ENCODE data around the gene METTL17.
"Not testable (repeated sequence)": the region's sequence is repeated elsewhere in the genome, so short reads cannot be mapped to it uniquely, and the experiment has no call there.

METTL17 gene

DNA sequence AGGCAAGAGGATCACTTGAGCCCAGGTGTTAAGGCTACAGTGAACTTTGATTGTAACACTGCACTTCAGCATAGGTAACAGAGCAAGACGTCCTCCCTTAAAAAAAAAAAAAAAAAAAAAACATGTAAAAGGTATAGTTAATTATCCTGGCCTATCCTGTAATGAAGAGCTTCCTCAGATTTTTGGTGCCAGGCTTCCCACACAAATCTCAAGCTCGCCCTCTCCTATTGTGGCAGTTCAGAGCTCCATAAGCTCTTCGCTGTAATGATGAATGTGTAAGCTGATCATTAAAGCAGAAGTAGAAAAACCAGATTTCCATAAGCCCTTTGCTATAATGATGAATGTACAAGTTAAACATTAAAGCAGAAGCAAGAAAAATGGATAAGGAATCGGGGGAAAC is 7.3 kb downstream of the METTL17 start:
- DNase-seq (ENCODE audit: low read depth): no peak

DNA sequence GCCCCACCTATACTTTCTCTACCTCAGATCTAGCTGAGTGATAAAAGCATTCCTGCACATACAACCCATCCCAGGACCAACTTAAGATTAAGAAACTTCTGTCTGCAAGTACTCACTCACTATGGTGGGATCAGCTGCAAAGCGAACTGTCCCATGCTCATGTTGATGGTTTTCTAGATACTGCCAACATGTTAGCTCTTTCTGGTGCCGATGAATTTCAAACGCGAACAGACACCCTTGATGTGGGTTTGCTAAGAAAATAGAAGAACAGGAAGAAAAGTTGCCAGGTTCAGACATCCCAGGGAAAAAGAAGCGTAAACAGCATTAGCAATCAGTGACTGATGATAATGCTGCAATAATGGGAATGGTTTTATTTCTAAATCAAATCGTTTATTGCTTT is 7.8 kb downstream of the METTL17 start:
- DNase-seq (ENCODE audit: low read depth): no peak

- DNase-seq (ENCODE audit: low read depth): no peak
These were observed 8.4 kb downstream of the METTL17 start for GRCh38 chr14:20998139-20998538.

GRCh38 chr14:20998674-20999366 is 9.0 kb downstream of the METTL17 start, which contains the start of gene SLC39A2:
TSS of gene SLC39A2 (plus strand) at chr14:20999293. CDS start at chr14:20999447, 154 bp downstream.
- DNase-seq (ENCODE audit: low read depth): no peak

GRCh38 chr14:20999591-20999990 is 9.8 kb downstream of the METTL17 start:
- no peak for DNase-seq (ENCODE audit: low read depth)

GRCh38 chr14:21001218-21001617 is 11.4 kb downstream of the METTL17 start:
- no peak for DNase-seq (ENCODE audit: low read depth)

DNA sequence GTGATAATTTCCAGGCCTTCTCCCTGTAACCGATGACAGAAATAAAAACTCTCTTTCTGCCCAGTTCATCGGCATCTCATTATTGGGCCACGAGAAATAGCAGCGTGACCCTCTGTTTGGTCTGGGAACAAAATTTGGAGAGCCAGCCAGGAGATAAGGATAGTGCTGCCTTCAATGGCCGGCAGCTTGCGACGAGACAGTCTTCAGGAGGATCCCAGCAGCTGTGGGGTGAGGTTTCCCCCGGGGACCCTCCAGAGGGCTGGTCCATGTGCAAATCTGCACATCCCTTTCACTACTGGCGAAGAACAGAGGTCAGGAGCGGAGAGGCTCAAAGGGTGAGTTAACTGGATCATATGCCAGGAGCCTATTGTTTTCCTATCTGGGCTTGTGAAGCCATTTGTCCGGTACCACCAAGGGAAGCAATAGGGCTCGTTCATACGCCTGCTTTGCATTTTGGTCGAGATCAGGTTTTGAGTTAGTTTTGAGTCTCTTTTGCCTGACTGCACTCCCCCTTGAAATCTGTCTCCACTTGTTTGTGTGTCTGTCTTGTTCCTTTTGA is 14.1 kb downstream of the METTL17 start:
- DNase-seq (ENCODE audit: low read depth): no peak

- not testable (repeated sequence) for DNase-seq (ENCODE audit: low read depth)
These were observed 19.9 kb downstream of the METTL17 start for GRCh38 chr14:21009721-21010120.

DNA sequence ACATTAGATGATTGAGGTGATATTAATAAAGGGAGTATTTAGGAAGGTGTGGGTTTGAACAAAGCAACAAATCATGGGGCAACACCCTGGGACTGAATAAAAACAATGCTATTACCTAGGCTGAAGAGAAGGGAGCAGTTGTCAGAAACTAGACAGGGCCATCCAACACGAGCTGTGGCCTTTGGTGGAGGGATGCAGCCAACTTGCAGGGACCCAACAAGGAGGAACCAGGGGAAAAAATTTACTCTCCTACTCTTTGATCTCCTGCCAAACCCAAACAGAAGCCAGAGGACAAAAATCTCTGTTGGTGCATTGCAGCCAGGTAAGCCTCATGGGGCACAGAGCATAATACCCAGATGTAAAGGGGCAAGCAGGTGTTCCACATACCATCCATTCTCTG is 21.4 kb downstream of the METTL17 start:
- DNase-seq (ENCODE audit: low read depth): no peak

DNA sequence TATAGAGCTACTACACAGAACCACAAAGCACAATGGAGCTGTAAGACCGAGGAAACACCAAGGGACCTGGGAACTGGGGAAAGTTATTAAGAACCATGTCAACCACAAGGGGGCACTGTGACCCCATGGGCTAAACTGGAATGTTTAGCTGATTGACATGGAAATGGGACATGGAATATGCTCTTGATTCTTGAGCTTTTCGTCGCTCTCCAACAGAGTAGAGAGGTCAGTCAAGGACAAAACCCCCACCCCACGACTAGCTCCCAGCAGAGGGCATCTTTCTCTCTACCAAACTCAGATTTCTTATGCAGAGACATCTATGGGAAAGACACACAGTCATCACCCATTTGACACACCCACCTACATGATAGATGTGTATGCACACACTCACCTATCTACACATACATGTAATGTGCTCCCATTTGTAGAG is 25.0 kb downstream of the METTL17 start:
- peak; percentile 47 for DNase-seq (ENCODE audit: low read depth)

GRCh38 chr14:21015312-21015711 is 25.5 kb downstream of the METTL17 start:
- no peak for DNase-seq (ENCODE audit: low read depth)

- no peak for DNase-seq (ENCODE audit: low read depth)
These were observed 26.8 kb downstream of the METTL17 start for GRCh38 chr14:21016413-21017190.

DNA sequence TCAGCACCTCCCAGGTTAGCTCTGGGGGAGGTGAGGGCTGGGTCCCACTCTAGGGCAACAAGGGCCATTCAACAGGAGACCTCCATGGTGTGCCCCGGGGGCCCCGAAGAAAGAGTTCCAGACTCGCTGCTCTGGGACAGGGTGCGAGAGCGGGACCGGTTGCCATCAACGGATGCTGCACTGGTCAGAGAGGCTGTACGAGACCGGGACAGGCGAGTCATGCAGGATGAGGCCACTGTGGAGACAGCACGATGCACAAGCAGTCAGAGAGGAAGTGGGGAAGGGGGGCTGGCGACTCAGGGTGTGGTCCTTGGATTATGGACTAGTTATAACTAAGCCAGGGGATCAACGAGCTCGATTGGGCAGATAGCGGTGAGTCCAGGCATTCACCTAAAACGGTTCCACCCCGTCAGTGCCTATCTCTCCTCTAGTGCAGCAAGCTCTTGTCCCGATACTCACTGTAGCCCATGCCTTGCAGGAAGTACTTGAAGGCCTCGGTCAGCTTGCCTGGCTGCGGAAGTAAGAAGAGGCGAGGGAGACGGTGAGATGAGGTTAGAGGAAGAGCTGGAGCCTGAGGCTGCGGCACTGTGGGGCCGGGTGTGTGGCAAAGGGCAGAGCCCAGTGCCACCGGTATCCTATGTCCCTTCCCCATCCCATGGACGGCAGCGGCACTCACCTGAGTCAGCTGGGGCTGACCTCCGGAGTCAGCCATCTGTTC is 27.9 kb downstream of the METTL17 start:
- DNase-seq (ENCODE audit: low read depth): no peak

DNA sequence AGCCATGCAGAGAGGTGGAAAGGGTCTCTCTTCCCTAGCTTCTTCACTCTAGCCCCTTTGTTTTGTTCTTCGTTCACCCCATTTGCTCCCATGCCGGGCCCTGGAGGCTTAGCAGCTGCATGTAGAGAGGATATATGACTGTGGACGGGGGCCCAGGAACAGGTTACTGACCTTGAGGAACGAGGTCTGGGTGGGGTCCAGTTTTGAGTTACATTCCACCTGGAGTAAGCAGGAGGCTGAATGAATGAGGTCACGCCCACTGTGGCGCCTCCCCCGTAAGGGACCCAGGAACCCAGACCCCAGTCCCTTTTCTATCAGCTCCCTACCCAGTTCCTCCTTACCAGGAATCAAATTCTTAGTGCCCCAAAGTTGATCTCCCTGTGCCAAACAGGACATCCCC is 28.5 kb downstream of the METTL17 start:
- DNase-seq (ENCODE audit: low read depth): no peak

DNA sequence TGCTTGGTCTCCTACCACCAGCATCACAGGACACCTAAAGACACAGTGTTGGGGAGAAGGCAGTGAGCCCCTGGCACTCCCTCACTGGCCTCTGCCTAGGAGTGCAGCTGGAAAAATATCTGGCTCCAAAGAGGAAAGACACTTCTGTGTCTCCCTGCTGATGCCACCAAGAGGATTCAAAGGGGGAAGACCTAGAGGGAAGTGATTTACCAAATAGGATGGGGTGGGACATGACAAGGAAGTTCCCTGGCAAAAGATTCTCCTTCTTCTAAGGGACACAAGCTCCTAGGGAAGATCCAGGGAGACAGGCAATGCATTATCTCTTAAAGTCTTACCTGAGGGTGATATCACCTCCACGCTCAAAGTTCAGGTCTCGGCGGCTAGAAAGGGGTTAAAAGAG is 29.0 kb downstream of the METTL17 start:
- no peak for DNase-seq (ENCODE audit: low read depth)

DNA sequence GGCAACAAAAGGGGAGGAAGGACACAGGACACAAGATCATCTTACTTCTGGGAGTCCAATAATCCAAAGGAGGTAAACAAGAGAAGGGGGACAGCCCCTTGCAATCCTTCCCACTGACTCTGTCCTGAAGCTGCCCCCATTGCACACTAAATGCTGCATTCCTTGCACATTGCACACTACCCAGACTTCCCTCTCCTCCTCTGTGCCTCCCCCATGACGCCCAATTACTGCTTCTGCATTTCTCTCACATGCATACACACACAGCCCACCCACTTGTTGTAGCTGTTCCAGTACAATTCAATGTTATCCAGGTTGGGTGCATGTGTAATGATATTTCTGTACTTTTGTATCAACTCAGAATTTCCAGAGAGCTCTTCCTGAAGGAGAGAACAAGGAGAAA is 29.6 kb downstream of the METTL17 start:
- no peak for DNase-seq (ENCODE audit: low read depth)

GRCh38 chr14:21020977-21021545 is 31.3 kb downstream of the METTL17 start:
- no peak for DNase-seq (ENCODE audit: low read depth)

DNA sequence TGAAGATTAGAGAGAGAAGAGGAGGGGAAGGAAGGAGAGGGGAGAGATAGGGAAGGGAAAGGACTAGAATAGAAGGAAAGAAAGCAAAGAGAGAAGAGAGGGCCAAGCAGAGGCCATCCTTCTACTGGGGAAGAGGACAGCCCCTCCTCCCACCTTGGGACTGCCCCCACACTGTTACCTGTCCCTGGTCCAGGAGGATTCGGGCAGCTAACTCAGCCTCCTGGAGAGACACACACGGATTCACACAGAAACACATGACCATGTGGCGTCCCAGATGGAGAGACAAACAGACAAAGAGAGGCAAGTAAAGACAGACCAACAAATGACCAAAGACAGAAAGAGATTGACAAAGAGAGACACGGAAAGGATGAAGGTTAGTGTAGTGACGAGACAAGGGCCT is 32.9 kb downstream of the METTL17 start:
- DNase-seq (ENCODE audit: low read depth): no peak

DNA sequence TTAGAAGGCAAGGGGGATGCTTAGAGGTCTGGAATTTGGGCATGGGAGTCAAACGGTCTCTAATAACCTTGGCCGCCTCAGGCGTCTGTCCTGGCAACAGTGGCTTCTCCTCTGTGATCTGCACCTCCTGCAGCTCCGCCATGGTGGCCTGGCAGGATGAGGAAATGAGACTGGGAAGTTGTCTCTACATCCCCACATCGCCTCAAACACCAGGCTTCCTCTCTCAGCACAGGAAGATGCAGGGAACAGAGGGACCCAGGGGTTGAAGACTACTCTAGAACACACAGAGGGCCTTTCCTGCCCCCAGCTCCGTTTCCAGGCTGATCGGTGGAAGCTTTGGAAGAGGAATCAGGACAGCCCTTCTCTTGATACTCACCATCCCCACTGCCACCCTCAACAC is 33.4 kb downstream of the METTL17 start:
- DNase-seq (ENCODE audit: low read depth): no peak

- no peak for DNase-seq (ENCODE audit: low read depth)
These were observed 34.2 kb downstream of the METTL17 start for GRCh38 chr14:21023817-21024584.

DNA sequence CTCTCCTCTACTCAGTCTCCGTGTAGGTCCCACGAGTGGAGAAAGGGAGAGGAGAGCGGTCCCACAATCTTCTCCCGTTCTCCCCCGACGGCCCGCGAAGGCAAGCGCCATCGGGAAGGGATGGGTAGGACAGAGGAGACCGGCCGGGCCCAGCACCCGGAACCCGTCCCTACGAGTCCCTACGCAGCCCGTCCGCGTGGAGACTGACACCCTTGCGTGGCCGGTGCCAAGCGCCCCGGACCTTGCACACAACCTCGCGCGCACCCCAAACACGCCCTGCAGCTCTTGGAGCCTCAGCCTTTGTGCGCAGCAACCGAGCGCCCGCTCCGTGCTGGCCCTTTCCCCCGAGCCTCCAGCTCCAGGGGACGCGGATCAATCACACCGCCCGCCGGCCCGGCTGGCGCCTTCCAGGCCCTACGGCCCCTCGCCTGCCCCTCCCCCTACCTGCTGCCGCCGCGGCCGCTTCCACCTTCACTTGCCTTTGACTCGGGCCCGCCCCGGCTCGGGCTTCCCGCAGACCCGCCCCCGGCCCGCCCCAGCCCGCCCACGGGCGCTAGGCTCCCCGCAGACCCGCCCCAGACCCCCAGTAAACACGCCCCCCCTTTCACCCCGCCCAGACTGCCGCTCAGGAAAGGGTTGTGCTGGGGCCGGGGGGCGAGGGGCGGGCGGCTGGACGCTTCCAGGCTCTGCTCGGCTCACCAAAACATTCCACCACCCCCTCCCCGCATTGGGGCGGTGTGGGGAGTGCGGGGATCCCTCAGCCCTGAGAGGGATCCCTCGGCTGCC is 35.0 kb downstream of the METTL17 start, which contains the start of gene NDRG2:
Gene NDRG2, minus strand, starts transcription at position 477 of the 786 bp plus-strand sequence. CDS start 1,746 bp downstream, outside the sequence.
- DNase-seq (ENCODE audit: low read depth): no peak

All from HS-5 (cell line).